NCI-H1417 (cell line): ENCODE results near the gene ILKAP.

Experiments
- DNase-seq, 3 experiments: peaks; one replicate each; lab custom pipeline; 2025; lab: John Stamatoyannopoulos, UW

ILKAP gene

GRCh38 chr2:238203094-238203972, at the start of gene ILKAP:
TSS of gene ILKAP (minus strand) at chr2:238203695. CDS start at chr2:238203553, 142 bp downstream.
- peak; percentile 79 to 89 (median 88) for DNase-seq

GRCh38 chr2:238252766-238253630, 49.5 kb upstream of the ILKAP start:
- no peak for DNase-seq

- DNase-seq = no peak
Observed at GRCh38 chr2:238251986-238252385, 48.5 kb upstream of the ILKAP start.

- no peak for DNase-seq
Observed at GRCh38 chr2:238251331-238251730, 47.8 kb upstream of the ILKAP start.

GRCh38 chr2:238250896-238251295, 47.4 kb upstream of the ILKAP start:
- no peak for DNase-seq

GRCh38 chr2:238247841-238248453, 44.5 kb upstream of the ILKAP start:
- DNase-seq = no peak

GRCh38 chr2:238247002-238247822, 43.7 kb upstream of the ILKAP start:
- DNase-seq = no peak

GRCh38 chr2:238244151-238244550, 40.7 kb upstream of the ILKAP start:
- no peak for DNase-seq

GRCh38 chr2:238243496-238244076, 40.1 kb upstream of the ILKAP start:
- peak in 1 of 3 experiments; percentile 13 for DNase-seq

- peak; percentile 33 to 62 (median 39) for DNase-seq
Observed at GRCh38 chr2:238242731-238243495, 39.4 kb upstream of the ILKAP start.

GRCh38 chr2:238241970-238242369, 38.5 kb upstream of the ILKAP start:
- DNase-seq = no peak

- peak; percentile 87 to 94 (median 90) for DNase-seq
Observed at GRCh38 chr2:238240757-238241711, 37.5 kb upstream of the ILKAP start.

- DNase-seq = peak; percentile 86 to 96 (median 95)
Observed at GRCh38 chr2:238239863-238240756, 36.6 kb upstream of the ILKAP start, which contains the start of gene HES6. TSS of gene HES6 (minus strand) at chr2:238240038. CDS start at chr2:238239905, 133 bp downstream.

GRCh38 chr2:238239543-238239862, 36.0 kb upstream of the ILKAP start:
- peak in 1 of 3 experiments; percentile 81 for DNase-seq

- DNase-seq = peak; percentile 10 to 77 (median 73)
Observed at GRCh38 chr2:238238766-238239542, 35.5 kb upstream of the ILKAP start.

GRCh38 chr2:238238311-238238765, 34.8 kb upstream of the ILKAP start:
- peak in 2 of 3 experiments; percentile 40 to 53 for DNase-seq
